NB4 (cell line): ENCODE data around the gene S100A1.
"Not testable (repeated sequence)": the region's sequence is repeated elsewhere in the genome, so short reads cannot be mapped to it uniquely, and the experiment has no call there.

Experiments
- DNase-seq: peaks from one replicate; pipeline ENCODE4 v3.0.0; 2010; ENCODE audit warnings: low read depth
- H3K4me3 ChIP-seq: one replicate; pipeline ENCODE4 v1.5.1; 2011; ENCODE audit warnings: mild to moderate bottlenecking, low read depth, low read length, moderate library complexity
- MYC ChIP-seq: IDR thresholded peaks from 2 replicates; pipeline ENCODE4 v1.6.1; 2011; ENCODE audit warnings: low read depth, low read length
- POLR2A ChIP-seq: IDR thresholded peaks from 2 replicates; pipeline ENCODE4 v1.6.1; 2011; ENCODE audit warnings: mild to moderate bottlenecking; ENCODE audit not compliant: insufficient read length; ENCODE audit errors: extremely low read depth
- TF ChIP-seq, protein P1 (sequence below): IDR thresholded peaks from 2 replicates; pipeline ENCODE4 v1.6.1; 2011; ENCODE audit warnings: low read depth, low read length
- TF ChIP-seq, protein P2 (sequence below): IDR thresholded peaks from one replicate; pipeline ENCODE4 v1.5.1; 2012; ENCODE audit warnings: low read depth, low read length

S100A1 gene

DNA sequence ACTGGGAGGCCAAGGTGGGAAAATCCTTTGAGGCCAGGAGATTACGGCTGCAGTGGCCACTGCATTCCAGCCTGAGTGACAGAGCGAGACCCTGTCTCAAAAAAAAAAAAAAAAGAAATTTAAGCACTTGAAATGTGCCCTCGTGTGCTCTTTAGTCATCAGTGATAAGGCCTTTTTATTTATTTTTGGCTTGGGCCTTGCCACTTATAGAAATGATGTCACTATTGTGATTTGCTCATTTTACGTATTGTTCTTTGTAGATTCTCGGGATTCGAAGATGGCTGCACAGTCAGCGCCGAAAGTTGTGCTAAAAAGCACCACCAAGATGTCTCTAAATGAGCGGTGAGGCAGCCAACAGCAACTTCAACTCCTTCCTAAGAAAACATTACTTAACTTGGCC is 8.1 kb downstream of the S100A1 start:
- no peak overlapping the region for H3K4me3 ChIP-seq
- TF ChIP-seq, protein P1, sequence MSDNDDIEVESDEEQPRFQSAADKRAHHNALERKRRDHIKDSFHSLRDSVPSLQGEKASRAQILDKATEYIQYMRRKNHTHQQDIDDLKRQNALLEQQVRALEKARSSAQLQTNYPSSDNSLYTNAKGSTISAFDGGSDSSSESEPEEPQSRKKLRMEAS, result no peak
- TF ChIP-seq MYC, result no peak
- no peak for TF ChIP-seq POLR2A
- TF ChIP-seq, protein P2, sequence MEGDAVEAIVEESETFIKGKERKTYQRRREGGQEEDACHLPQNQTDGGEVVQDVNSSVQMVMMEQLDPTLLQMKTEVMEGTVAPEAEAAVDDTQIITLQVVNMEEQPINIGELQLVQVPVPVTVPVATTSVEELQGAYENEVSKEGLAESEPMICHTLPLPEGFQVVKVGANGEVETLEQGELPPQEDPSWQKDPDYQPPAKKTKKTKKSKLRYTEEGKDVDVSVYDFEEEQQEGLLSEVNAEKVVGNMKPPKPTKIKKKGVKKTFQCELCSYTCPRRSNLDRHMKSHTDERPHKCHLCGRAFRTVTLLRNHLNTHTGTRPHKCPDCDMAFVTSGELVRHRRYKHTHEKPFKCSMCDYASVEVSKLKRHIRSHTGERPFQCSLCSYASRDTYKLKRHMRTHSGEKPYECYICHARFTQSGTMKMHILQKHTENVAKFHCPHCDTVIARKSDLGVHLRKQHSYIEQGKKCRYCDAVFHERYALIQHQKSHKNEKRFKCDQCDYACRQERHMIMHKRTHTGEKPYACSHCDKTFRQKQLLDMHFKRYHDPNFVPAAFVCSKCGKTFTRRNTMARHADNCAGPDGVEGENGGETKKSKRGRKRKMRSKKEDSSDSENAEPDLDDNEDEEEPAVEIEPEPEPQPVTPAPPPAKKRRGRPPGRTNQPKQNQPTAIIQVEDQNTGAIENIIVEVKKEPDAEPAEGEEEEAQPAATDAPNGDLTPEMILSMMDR, result no peak

DNA sequence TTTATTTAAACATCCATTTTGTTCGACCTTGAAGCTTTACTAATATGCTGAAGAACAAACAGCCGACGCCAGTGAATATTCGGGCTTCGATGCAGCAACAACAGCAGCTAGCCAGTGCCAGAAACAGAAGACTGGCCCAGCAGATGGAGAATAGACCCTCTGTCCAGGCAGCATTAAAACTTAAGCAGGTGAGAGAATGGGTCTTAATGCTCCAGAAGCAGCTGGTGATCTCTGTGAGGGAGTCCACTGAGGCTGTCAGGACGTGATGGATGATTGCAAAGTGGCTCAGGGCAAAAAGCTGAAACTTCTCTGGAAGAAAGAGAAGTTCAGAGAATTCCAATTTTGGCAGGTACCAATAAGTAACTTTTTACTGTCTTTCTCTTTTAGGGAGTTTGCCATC is 10.0 kb downstream of the S100A1 start:
- TF ChIP-seq, protein P2, result no peak
- TF ChIP-seq, protein P1, result no peak
- no peak for TF ChIP-seq POLR2A
- no peak for TF ChIP-seq MYC
- DNase-seq, result no peak

More for the DNA sequence above, 8.1 kb downstream of the S100A1 start:
- no peak for DNase-seq

DNA sequence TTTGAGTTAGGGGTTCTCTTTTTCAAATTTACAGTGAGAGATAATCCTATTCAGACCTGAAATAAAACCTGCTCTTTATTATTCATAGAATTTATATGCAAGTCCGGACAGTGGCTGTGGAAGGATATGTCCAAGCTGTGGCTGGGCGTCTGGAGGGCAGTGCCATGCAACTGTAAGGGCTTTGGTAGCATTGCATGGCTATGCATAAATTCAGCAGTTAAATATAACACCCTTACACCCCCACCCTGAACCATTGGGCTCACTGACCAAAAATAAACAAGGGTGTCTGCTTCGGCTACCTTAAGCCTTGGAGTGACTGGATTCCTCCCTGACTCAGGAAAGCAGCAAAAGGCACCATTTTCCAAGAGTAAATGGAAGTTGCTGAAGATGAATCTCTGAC is 11.0 kb downstream of the S100A1 start:
- no peak for DNase-seq
- H3K4me3 ChIP-seq, result no peak overlapping the region
- TF ChIP-seq, protein P2, result no peak
- TF ChIP-seq MYC, result no peak
- no peak for TF ChIP-seq POLR2A
- TF ChIP-seq, protein P1, result no peak

More for the DNA sequence above, 10.0 kb downstream of the S100A1 start:
- no peak overlapping the region for H3K4me3 ChIP-seq

- DNase-seq, H3K4me3 ChIP-seq: not testable (repeated sequence)
Observed at GRCh38 chr1:153640213-153640612, 12.0 kb downstream of the S100A1 start.

- no peak for DNase-seq
- H3K4me3 ChIP-seq, result no peak overlapping the region
- TF ChIP-seq, protein P1, result no peak
- TF ChIP-seq MYC (no peak), POLR2A (no peak)
- TF ChIP-seq, protein P2, result no peak
Observed at GRCh38 chr1:153640861-153641260, 12.6 kb downstream of the S100A1 start.

DNA sequence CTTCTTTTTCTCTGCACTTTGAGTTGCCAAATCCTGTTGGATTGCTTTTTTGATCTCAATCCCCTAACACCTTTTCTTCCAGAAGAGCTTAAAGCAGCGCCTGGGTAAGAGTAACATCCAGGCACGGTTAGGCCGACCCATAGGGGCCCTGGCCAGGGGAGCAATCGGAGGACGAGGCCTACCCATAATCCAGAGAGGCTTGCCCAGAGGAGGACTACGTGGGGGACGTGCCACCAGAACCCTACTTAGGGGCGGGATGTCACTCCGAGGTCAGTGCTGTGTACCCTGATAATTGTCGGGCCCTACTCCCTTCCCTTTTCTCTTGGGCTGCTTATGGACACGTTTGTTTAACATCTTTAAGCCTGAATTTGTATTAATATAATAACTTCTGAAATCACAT is 13.9 kb downstream of the S100A1 start:
- DNase-seq, result no peak

DNA sequence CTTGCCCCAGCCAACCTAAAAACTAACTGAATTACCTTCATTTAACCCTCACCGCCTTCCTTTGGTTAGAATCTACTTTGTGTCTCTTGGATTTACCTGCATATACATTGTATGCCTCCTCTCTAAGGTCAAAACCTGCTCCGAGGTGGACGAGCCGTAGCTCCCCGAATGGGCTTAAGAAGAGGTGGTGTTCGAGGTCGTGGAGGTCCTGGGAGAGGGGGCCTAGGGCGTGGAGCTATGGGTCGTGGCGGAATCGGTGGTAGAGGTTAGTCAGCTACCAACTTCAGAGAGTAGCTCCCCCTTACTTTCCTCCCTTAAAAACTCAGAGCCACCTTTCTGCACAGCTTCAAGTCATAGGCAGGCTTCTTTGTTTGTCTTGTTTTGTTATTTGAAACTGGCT is 14.9 kb downstream of the S100A1 start:
- DNase-seq, result no peak
- H3K4me3 ChIP-seq, result no peak overlapping the region
- TF ChIP-seq, protein P1, result no peak
- TF ChIP-seq POLR2A, result no peak
- TF ChIP-seq MYC, result no peak

More for the DNA sequence above, 13.9 kb downstream of the S100A1 start:
- TF ChIP-seq, protein P1, result no peak
- TF ChIP-seq MYC, result no peak
- no peak overlapping the region for H3K4me3 ChIP-seq
